ENCODE measurements around the gene NABP1. TPM values are rescaled to one million over a fixed set of nuclear protein-coding genes. Genes with fewer than 3 reads are reported as not detected.

The NABP1 gene
- total RNA-seq, 1 donor from 2014 or later: 40.8 TPM

DNA sequence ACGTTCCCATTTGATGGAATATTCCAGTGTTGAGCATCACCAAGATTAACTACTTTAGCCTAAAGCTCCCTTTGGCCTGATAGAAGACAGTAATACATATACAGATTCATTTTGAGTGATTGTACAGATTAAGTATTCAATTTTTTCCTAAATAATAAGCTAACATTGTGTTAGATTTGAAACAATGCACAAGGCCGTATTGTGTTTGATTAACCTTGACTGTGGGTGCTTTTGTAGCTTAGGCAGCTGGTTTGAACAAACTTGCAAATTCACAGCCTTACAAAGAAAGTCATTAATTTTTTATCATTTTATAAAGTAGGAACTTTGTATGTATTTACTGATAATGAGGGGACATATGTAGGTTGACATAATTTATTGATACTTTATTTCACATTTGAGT is 29.6 kb downstream of the NABP1 start:
- no peak for DNase-seq (ENCODE audit: low spot score)

DNA sequence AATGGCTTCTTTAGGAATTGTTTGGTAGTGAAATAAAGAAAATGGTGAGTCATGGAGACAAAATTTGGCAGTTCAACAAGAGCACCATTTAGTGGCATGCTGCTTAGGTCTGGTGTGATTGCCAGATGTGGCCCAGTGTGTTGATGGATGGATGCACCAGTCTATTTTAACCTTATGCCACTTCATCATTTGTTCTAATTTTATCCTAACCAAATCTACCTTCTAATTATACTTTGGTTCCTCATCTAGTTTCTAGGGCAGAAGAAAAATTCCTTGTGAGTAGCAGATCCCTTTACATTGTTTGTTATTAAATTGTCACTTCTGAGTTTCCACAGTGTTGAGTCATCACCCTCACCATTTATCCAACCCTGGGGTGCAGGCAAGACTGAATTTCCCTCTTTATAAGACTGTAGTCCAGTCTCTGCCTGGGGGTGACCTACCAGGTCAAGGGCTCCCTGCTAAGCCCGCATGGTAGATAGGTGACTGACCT is 32.5 kb downstream of the NABP1 start:
- no peak for DNase-seq (ENCODE audit: low spot score)

DNA sequence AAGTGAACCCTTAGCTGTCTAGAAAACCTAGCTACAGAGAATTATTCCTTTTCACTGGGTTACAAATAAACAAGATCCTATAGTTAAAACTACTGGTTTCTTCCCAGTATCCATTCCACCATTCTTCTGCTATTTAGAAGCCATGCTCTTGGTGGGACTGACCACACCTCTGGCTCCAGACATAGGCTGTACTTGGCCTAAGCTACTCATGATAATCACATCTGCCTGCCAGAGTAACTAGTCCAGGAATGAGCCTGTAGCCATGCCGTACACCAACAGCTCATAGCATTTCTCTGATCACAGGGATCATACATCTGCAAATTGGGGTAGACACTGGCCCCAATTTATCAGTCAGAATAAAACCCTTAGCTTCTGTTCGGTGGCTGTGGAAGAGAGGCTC is 33.7 kb downstream of the NABP1 start:
- no peak for DNase-seq (ENCODE audit: low spot score)

DNA sequence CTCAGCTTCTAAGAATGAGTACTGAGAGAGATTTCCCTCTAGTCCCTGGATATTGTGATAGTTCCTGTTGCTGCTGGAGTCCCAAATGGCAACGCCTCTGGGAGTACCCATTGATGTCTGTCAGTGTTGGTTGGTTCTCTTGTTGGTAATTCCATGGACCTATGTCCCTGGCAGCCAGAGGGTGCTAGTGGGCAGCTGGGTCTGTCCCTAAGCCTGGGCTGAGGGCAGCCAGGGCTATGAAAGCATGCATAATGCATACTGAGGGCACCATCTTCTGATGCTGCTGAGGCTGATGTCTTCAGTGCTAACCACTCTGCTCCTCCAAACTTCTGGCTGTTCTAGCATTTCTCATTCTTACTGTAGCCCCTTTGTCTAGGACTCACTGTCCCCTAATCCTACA is 35.9 kb downstream of the NABP1 start:
- no peak for DNase-seq (ENCODE audit: low spot score)

DNA sequence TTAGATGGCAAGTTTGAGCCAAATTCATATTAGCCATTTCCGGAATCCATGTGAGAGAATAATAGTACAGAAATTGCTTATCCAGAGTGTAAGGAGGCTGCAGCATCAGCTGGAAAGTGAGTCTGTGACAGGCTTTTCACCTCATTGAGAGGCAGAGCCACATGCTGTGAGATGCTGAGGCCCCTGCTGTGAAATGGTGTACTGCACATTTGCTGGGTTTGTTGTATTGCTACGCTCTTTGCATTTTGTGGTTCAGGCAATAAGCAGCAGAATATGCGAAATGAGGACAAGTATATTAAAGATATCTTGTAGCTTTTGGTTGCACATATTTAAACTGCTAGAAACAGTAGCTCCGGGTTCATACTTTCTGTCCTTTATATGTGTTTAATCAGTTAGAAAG is 37.0 kb downstream of the NABP1 start:
- no peak for DNase-seq (ENCODE audit: low spot score)

DNA sequence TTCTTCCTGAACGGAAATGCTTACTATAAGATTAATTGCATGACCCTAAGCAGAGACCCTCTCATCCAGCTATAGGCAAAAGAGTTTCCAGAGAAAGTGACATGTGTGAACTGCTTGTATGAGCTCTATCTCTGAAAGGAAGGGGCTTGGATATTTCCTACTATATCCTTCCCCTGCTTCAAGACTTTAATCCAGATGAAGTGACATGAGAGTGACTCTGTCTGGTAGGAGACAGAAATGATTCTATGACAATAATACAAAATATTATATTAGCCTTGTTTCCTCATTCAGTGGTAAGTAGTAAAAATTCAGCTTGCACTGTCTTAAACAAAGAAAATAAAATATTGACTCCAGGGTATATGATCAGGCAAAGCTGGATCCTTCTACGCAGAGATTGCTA is 37.5 kb downstream of the NABP1 start:
- no peak for DNase-seq (ENCODE audit: low spot score)

DNA sequence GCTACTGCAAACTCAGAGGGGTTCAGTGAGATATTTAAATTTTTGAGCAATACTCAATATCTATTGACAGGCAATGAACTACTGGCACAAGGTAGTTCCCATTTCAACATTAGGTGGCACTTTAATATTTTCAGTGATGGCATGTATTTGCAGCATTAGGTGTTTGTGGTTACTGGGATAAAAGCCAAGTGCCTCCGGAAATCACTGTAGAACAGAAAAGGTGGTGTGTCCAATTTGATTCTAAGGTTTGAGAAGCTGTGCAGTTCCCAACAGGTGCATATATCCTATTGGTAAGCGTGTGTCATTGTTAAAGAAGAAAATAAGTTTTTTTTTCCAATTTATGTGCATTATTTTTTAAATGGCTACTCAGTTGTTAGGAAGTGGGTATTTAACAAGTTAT is 41.3 kb downstream of the NABP1 start:
- DNase-seq (ENCODE audit: low spot score): no peak

DNA sequence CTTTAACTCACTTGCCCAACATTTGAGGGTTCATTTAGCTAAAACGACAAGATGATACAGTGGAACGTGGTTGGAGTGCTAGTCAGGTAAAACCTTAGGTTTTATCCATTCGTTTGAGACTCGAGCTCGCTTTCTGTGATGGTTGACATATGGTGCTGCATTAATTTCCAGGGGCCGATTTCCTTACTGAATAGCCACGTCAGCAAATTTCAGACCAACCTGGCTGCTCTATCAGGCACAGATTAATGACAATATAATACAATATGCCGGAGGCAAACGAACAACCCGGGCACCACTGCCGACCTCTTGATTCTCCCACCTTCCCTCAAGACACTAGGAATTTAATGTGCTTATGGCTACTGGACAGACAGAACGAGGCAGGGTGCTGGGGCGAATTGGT is 42.0 kb downstream of the NABP1 start:
- no peak for DNase-seq (ENCODE audit: low spot score)

DNA sequence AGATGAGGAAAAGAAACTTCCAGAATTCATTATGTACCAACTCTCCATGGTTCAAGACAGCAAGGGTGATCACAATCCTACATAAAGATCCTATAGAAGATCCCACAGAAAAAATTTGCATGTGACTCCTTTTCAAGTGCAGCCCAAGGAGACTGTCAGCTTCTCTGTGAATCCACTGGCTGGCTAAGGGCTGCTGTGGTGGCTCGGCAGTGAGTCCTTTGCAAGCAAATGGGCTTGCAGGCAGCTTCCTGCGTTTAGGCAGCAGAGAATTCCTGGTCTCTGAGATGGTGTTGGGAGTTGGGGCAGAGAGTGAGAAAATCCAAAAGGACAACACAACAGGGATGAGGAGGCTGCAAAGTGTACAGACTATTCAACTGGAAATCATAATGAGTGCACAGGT is 43.4 kb downstream of the NABP1 start:
- no peak for DNase-seq (ENCODE audit: low spot score)

DNA sequence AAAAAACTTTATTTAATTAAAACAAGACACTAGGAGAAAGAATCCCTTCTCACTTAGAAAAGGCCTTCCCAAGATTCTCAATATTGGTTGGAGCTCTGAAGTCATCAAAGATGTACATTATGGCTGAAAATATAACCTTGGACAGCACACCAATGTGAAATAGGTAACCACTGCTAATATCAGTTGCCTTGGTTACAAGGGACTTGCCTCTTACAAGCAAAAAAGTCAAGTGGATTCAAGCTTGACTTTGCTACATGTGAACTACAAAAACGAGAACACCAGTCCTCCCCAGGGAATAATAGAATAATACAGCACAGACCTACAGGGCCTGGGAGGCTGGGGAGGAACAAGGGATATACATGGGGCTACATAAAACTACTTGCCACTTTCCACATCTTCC is 46.1 kb downstream of the NABP1 start:
- DNase-seq (ENCODE audit: low spot score): no peak

DNA sequence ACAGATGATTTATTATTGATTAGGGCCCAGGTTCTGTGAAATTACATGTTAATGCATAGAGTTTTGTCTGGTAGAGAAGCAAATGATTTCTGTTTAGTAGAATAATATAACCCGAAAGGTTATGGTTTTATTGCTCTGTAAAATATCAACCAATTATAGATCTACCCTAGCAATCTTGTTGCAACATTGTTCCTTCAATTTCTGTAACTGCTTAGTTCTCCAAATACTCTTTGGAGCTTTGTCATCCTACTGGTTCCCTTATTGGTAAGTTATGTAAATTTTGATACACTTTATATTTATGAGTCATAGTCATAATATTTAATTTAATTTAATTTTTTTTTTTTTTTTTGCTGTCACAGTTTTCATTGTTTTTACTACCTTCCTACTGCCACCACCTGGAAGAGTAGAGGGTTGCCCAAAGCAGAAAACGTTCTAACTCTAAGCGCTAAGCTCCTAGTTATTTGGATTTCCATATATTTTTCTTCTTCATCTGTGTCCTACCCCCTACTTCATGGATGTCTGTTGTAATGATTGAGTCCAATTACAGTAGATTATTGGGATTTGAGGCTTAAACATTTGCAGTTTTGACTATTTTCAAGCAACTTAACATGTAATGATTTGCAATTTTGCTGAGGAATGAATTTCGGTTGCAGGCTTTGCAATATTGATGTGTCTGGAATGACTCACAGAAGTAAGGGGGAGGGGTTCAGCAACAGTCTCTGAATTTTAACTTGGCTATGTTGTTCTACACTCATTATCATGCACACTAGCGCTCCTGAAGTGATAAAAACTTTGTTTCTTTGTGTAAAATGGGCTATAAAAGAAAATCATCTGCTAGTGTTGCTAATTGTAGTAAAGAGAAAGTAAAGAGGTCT is 51.1 kb downstream of the NABP1 start:
- DNase-seq (ENCODE audit: low spot score): no peak

DNA sequence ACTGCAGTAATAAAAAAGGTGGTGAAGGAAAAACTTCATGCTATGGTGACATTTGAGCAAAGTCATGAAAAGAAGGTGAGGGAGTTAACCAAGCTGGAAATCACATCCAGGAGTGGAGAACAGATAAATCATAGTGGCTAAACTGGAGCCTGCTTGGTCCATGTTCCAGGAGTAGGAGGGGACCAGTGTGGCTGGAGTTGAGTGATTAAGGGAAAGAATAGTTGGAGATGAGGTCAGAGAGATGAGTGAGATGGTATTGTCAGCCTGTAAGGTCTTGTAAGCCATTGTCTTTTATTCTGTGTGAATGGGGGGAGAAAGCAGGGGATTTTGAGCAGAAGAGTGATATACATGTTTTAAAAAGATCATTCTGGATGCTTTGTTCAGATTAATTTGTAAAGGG is 52.3 kb downstream of the NABP1 start:
- DNase-seq (ENCODE audit: low spot score): no peak

Other genes starting within 250 kb of the NABP1 start
- gene CAVIN2, start 169.0 kb downstream of the NABP1 start, total RNA-seq: 52.4 TPM